HG02763 (cell line): ENCODE measurements around the gene HAAO.
A peak's percentile ranks its signal among the peaks of the same experiment; 100 is the strongest.

ENCODE experiments used
- ATAC-seq: cut with Tn5 transposase; IDR thresholded peaks from one replicate; pipeline ENCODE4 v1.9.1; 2021; ENCODE audit warnings: mild to moderate bottlenecking, moderate library complexity; ENCODE audit not compliant: unreplicated experiment

The HAAO gene

DNA sequence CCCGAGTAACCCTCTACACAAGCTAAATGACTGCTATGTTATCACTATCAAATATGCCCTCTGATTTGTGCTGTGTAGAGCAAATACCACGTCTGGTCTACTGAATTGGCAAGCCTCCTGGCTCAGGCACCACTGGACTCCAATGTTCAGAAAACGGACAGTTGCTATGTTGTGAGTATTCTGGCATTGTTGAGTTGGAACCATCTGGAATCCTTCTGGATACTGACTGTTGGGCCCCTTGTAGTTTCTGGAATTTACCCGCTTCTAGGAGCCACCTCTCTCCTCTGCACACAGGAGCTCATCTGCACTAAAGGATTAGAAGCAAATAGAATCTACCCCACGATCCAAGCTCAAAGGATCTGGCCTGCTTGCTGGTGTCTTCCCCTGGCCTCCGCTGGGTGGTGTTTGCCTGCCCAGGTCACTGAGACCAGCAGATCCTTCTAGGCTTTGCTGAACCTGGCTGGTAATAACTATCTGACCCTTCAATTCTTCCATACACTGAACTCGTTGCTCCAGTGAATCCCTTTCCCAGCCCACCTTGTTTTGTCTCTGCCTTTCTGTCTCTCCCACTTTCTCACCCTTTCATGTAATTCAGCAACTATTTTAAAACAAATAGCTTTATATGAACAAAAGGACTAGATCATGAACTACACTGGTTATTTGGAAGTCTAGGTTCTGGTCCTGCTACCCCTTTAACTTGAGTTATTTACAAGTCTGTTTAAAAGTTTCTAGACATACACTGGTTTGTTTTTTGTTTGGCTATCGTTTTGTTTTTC, 2.1 kb upstream of the HAAO start:
- peak; percentile 27 for ATAC-seq

DNA sequence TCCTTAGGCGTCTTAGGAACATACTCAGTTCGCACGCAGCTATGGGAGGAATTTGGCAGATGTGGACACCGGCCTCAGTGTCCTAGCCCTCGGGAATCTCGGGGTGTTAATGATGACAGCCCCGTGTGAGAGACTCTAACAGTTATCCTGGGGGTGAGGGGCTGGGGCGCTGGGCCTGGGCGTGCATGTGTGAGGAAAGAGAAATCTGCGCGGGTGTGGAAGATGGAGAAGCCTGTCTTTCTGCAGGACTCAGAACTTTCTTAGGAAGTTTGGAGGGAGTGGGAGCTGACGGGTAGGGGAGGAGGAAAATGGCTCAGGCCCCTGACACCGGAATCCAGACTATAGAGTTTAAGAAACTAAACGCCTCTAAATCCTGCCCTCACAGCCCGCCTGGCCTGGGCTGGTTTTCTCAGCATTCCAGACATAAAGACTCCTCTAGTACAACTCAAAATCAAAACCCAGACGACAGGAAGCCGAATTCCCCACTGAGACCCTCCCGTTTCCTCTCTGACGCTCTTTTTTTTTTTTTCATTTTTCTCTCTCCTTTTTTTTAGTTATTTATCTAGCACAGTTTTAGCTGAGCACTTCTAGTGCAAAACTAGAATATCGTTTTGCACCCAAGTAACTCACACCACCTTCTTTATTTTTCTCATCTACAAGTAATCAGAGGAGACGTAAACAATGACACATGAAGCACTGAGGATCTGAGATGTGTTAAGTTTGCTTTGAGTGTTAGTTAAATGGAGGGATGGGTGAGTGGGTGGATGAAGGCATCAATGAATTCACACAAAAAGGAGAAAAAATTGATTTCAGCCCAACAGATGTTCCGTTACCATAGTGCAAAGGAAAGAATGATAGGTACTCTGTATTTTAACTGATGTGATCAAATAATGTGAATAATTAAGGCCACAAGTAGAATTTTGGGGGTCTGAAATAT, 1.2 kb upstream of the HAAO start:
- no peak for ATAC-seq

DNA sequence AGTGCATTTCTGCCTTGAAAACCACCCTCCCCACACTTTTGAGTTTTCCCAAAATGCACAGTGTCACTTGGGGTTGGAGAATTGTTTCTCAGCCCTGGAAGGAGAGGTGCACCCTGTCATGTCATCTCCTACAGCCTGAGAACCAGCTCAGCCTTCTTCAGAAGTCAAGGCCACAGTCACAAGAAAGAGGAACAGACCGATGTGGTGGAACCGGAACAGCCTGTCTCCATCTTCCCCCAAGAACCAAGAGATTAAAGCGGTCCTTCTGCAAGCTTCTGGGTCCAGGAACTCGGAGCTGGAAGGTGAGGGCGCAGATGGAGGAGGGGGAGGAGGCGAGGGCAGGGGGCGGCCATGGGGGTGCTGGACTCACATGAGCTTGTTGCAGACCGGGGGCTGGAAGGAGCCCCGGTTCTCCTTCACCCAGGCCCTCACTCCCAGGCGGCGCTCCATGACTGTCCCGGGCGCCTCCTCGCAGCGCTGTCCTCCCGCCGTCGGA, 248 bp downstream of the HAAO start:
- ATAC-seq: peak; percentile 2

DNA sequence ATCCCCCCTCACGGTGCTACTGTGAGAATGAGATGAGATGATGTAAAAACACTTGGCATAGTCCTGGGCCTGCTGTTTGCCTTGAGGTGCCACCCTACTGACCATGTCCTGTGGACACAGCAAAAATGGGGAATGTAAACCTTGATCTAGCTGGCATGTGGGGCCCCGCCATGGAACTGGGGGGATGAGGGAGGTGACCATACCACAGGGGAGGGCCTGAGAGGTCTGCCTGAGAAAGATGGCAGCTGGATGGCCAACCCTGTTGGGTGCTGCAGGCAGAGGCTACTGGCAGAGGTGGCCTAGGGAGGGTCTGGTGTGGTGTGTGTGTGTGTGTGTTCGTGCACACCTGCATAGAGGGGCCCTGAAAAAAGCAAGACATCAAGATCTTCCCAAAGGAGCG, 777 bp downstream of the HAAO start:
- no peak for ATAC-seq

DNA sequence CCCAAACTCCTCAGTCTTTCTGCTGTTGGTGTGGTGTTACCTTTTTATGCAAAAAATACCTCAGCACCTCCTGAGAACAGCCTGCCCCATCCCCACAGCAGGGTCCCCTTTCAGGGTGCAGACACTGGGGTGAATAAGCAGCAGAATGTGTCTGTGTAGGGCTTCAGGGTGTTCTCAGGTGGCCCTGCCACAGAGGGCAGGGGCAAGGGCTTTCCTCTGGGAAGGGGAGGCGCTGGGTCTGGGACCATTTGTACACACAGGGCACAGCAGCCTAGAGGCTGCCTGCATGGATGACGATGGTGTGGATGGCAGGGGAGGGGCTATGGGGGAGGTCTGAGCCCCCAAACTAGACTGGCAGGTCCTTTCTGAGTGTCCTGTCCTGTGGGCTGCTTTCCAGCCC, 2.6 kb downstream of the HAAO start:
- no peak for ATAC-seq

DNA sequence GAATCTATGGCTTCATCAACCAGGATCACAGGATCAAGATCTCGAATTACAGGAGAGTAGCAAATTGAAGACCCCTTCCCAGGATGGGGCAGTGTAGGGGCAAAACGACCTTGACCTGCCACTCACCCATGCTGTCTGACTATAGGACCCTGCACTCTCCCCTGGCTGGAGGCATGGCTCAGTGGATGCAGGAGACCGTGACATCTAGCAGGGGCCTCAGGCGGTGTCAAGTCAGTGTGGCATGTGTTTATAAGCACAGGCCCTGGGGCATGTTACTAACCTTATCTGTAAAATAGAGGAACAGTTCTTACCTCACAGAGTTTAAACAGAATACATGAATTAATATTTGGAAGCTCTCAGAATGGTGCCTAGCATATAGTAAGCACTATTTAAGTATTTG, 3.5 kb downstream of the HAAO start:
- ATAC-seq: no peak

DNA sequence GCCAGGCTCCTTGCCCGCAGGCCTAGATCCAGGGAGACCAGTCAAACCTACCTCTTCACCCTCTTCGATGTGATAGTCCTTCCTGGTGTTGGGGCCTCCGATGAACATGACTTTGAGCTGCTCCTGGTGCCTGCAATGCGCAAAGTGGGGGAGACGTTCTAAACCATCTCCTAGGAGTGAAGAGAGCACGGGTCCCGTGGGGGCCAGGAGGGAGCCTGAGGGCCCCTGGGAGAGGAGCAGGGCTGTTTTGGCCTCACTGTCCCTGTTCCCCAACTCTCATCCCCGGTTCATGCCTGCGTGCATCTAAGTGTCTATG, 3.9 kb downstream of the HAAO start:
- ATAC-seq: no peak

DNA sequence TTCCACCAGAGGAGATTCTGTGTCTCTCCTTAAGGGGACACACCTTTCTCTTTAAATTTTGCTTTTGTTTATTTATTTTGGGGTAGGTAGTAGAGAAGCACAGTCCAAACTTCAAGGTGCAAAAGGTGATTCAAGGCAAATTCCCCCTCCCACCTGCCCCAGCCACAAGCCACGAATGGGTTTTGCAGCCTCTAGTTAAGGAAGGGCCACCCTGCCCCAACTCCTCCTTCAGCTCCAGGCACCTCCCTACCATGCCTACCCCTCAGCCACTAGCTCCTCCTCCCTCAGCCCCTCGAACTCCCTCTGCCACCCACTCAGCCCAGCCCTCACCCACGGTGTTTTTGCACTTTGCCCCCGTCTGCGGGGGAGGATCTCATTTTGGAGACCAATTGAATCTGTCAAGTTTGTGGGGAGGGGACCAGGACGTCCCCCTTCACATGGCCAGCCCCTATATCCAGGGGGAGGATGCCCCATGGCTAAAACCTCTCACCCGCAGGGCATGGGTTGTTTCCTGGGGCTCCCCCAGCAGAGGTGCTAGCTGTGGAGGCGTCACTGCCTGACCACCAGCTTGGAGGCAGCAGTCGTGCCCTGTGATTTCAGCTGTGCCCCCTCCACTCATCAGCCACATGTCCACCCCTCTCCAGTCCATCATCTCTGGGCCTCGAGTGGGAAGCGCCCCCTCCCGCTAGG, 4.5 kb downstream of the HAAO start:
- ATAC-seq: no peak

DNA sequence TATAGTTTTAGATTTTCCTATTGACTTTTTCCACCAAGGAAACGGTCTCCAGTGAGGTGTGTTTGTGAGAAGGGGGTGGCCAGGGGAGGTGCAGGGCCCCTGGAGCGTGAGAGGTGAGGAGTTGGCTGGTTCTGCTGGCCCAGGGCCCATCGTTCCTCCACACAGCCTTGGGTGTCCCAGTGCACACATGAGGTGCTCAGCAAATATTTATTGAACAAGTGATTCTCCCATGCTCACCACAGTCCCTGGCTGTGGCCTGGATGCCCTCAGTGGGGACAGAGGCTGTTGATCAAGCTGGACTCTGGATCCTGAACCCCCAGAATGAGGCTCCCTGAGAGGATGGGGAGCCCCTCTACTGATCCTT, 5.0 kb downstream of the HAAO start:
- ATAC-seq: no peak

DNA sequence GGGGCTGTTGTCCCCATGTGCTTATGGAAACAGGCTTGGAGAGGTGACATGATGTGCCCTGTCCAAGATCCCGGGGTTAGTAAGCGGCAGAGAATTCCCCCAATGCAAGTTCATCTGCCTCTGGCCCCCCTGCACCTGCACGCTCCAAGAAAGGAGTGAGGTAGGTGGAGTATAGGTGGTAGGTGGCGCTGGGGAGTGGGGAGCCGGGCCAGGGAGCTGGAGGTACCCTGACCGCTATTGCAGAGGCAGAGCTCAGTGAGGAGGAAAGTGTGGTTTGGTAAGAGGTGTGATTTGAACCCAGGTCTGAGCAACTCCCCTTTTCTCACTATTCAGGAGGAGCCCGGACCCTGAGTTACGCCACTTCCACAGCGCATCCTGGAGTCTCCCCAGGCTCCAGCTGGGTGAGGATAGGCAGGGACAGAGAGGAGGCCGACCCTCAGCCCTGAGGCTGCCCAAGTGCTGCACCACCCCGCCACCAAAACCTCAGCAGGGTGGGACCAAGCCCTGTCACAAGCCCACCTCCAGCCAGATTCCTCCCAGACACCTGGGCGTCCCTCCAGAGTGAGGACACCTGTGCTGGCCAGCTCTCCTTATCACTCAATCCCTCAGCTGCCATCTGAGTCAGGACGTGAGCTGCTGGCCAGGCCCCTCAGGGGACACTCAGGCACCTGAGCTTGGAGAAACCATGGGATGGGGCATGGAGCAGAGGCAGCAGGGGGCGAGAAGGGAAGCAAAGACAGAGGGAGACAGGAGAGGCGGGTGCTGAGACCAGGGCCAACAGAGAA, 5.6 kb downstream of the HAAO start:
- ATAC-seq: no peak

DNA sequence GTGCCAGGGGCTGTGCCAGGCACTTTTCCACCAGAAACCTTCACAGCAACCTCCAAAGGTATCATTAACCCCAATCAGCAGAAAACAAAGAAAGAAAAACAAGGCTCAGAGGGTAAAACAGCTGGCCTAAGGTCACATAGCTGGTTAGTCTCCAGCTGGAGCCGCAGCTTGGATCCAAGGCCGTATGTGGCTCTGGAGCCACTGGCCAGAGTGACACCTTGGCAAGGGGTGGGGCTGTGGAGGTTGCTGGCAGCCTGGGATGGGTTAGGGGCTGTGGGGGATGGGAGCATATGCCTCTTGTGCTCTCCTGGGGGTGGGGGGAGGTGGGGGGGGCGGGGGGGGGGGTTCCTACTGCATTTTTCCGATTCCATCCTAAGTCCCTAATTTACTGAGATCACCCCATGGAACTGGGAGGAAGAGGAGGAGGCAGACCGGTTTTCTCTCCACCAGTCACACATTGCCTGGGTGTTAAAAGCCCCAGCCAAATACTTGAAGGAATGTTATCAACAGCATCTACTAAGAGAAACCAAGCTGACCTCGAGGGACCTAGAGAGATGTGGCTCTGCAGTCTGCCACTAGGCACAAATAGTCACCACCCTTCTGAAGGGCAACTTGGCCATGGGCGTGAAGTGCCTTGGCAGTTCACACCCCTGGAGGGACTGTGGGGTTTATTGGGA, 8.0 kb downstream of the HAAO start:
- ATAC-seq: no peak

DNA sequence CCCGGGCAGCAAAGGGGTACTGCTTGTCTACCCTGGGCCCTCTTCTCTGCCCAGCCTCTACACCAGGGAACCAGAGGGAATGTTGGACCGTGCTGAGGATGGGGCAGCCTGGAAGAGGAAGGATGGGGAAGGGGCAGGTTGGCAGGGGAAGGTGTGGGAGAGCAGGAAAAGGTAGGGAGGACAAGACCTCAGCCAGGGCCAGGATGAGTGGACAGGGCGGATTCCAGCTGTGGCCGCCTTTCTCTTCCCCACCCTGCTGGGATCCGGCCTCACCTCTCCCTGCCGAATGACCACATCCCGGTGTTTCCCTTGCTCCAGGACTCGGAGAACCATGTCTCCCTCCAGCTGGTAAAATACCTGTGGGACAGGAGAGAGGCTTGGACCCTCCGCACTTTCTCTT, 8.9 kb downstream of the HAAO start:
- no peak for ATAC-seq

DNA sequence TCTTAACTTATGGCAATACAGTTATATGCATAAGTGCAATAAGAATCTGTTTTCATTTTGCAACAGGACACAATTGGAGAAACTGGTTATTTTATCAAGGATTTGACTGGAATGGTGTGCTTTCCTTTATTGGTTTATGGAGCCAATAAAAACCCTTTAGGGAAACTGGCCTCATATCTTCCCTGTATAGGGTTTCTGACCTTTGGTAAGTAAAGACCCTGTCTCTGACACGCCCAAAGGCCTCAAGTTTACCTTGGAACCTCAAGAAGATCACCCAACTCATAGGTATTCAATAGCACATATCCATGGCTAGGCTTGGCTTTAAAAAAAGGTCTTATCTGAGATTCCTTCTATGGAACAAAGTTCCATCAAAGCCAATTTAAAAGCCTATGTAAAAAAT, 11.2 kb downstream of the HAAO start:
- no peak for ATAC-seq

DNA sequence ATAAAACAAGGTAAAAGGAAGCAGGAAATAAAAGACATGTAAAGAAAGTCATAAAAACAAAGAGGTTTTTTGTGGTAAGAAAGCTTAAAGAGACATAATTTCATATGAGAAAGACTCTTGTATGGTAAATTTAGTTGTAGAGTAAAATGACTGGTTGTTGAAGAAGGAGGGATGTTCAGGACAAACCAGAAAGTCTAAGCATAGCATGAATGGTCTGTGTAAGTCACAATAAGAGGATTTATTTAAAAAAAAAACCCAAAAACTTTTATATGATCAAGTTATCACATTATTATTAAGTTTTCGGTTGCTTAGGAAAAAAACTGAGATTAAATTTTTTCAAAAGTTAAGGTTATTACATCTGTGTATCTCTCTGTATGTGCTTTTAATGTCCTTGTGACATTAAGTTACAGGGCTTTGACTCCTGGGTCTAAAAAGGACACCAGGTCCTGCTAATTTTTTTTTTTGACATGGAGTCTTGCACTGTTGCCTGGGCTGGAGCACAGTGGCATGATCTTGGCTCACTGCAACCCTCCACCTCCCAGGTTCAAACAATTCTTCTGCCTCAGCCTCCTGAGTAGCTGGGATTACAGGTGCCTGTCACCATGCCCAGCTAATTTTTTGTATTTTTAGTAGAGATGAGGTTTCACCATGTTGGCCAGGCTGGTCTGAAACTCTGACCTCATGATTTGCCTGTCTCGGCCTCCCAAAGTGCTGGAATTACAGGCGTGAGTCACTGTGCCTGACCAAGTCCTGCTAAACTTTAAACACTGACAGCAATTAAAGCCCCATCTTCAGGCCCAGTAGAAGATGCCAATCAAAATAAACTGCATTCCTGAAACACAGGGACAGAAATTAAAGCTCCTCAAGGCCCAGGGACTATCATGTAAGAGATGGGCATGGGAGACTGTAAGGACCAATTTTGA, 14.2 kb downstream of the HAAO start:
- no peak for ATAC-seq

DNA sequence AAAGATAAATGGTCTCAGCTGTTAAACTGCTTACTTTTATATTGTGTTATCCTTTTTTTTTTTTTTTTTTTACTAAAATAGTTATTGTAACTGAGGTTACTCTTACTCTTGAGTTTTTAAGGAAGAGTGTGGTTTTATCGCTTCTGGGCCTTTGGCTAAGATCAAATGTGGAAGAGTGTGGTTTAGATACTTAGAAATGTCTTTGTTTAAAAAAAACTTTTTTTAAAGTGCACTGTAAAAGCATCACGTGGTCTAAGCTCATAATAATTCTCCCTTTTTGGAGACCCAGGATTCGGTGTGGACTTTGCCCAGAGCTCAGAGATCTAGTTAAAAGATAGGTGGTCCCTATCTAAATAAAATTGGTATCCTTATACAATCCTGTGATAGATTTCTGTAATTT, 16.6 kb downstream of the HAAO start:
- no peak for ATAC-seq

DNA sequence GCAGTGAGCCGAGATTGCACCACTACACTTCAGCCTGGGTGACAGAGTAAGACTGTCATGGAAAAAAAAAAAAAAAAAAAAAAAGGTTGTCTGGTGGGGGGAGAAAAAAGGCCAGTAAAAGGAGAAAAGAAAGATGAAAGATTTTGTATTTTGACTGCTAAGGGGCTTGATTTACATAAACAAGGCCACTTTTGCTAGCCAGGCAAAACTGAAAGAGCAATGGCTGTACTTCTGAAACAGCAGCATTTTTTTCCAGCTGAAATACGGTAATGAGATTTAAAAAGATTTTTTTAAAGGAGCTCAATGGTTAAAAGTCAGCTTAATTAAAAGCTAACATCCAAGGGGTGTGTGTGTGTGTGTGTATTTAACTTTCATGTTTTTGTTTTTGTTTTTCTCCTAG, 17.2 kb downstream of the HAAO start:
- no peak for ATAC-seq

DNA sequence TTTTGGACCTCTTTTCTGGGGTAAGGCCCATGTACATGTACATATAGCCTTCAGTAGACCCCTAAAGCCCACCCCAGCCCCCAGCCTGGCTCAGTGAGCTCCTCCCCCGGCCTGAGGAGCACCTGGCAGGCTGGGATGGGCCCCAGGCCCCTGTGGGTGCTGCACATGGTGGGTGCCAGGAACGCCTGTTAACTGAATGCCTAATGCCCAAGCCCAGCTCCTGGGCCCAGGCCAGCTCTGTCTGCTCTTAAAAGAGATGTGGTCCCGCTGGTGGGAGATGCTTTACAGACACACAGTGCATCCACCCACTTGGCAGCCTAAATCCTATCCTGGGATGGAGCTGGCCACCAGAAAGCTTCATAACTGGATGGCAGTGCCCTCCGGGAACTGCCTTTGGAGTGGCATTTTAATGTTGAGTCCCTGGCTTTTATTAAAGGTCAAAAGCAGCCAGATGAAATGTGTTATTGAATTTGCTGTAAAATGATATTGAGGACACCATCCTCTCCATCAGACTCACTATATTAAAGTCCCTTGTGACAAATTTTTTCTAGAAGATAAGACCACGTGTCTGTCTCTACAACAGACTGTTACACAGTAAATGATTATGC, 20.7 kb downstream of the HAAO start:
- ATAC-seq: no peak

DNA sequence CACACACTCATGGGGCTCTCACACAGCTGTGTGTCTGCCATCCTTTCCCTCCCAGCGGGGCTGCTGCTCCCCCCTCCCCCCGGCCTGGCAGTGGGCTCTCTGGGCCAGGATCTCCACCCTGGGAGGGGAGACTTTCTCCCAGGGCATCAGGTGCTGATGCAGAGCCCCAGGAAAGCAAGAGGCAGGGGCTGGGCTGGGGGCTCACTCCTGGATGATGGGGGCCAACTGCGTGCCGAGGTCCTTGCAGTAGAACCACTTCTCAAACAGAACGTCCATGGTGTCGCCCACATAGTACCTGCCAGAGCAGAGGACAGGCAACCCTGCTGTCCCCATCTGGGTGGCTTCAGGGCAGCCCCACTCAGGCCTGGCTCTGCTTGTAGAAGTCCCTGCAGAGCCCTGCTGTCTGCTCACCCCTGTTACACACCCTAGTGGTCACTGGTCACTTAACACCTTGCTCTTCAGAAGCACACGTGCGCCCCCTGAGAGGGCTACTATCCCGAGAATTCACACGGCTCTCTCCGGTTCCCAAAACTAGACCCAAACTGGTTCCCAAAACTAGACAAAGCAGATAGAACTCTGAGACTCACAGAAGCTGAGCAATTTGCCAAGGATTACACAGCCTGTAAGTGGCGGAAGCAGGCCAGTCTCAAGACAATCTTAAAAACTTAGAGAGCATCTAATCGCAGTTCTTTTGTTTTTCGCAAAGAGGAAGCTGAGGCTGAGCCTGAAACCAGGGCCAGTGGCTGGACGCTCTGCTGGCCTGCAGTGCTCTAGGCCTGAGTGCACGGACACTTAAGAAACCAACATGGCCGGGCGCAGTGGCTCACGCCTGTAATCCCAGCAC, 21.9 kb downstream of the HAAO start:
- peak; percentile 46 for ATAC-seq
